ENCODE results near the gene ERCC1.
A peak's percentile ranks its signal among the peaks of the same experiment; 100 is the strongest.

The ERCC1 gene

DNA sequence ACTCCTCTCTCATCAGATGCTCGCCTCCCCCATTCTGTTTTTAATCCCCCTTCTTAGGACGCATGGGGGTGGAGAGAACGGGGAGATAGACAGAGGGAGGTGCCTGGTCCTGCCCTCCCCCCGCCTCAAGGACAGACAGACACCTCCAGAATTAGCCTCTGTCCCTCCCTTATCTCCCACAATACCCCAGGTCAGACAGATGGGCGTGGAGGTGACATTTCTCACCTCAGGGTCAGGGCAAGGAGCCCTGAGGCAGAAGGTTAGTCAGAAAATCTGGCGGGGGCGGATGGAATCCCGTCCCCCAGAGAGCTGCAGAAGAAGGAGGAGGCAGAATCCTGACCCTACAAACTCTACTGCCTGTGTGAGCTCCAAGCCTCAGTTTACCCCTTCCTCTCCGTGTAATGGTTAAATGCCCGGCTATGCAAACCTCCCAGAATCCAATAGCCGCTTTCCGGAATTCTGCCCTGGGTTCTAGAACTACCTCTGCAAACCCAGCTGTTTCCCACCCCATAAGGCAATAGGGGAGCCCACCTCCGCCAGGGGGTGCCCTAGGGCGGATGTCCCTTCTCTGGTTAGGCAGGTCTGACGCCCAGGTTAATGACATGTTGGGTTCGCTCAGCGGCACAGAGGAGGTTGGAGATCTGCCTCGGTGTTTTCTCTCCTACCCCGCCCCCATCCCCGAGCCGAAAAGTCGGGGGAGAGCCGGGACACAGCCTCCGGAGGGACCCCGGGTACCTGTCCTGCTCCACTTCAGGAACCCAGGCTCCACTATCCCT lies 19.7 kb downstream of the ERCC1 start:
- peak; percentile 56 for DNase-seq

DNA sequence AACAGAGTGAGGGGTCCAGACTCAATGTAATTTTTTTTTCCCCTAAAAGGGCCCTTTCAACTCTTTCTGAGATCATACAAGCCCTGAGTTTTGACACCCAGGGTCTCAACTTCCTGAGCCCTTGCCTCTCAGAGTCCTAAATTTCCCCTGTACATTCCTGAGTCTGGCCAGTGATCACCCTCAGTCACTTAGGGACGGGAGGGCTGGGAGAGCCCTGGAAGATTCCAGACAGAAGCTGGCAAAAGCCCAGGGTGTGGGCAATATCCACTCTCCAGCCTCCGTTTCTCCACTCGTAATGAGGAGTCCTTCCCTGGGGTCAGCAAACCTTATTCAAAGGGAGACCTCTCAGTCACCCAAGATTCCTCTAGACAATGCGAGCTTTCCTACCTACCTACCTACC lies 20.4 kb downstream of the ERCC1 start:
- no peak for DNase-seq

GRCh38 chr19:45402298-45403061 lies 21.2 kb downstream of the ERCC1 start:
- DNase-seq, result no peak

GRCh38 chr19:45401815-45402214 lies 21.9 kb downstream of the ERCC1 start:
- no peak for DNase-seq

- no peak for DNase-seq
Observed at GRCh38 chr19:45400192-45400591, 23.5 kb downstream of the ERCC1 start.

GRCh38 chr19:45395821-45396617 lies 27.7 kb downstream of the ERCC1 start:
- no peak for DNase-seq

GRCh38 chr19:45391871-45392665 lies 31.6 kb downstream of the ERCC1 start:
- no peak for DNase-seq

- DNase-seq, result no peak
Observed at GRCh38 chr19:45391346-45391745, 32.4 kb downstream of the ERCC1 start.

GRCh38 chr19:45385392-45386221 lies 38.1 kb downstream of the ERCC1 start:
- no peak for DNase-seq

GRCh38 chr19:45382426-45382825 lies 41.3 kb downstream of the ERCC1 start:
- no peak for DNase-seq

- DNase-seq, result no peak
Observed at GRCh38 chr19:45380107-45380506, 43.6 kb downstream of the ERCC1 start.

DNA sequence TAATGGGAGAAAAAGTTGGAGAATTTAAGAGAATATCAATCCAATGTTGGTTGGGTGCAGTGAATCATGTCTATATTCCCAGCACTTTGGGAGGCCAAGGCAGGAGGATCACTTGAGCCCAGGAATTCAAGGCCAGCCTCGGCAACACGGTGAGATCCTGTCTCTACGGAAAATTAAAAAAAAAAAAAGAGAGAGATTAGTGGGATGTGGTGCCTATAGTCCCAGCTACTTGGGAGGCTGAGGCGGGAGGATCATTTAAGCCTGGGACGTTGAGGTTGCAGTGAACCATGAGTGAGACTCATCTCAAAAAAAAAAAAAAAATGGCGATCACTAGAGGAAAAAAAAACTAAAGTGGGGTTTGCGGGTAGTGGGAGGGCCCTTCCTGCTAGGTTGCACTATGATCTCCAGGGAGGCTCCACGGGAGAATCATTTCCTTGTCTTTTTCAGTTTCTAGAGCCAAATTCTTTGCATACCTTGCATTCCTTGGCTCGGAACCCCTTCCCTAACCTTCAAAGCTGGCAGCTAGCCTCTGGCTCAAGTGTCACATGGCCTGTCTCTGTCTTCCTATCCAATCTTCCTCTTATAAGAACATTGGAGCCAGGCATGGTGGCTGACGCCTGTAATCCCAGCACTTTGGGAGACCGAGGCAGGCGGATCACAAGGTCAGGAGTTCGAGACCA lies 47.5 kb downstream of the ERCC1 start:
- no peak for DNase-seq

- peak; percentile 99 for DNase-seq
Observed at GRCh38 chr19:45370410-45371204, 53.1 kb downstream of the ERCC1 start, which contains the start of gene ERCC2. TSS of gene ERCC2 (minus strand) at chr19:45370573. CDS start at chr19:45370540, 33 bp downstream.

GRCh38 chr19:45368737-45369340 lies 54.9 kb downstream of the ERCC1 start:
- no peak for DNase-seq

GRCh38 chr19:45368127-45368526 lies 55.6 kb downstream of the ERCC1 start:
- no peak for DNase-seq

DNA sequence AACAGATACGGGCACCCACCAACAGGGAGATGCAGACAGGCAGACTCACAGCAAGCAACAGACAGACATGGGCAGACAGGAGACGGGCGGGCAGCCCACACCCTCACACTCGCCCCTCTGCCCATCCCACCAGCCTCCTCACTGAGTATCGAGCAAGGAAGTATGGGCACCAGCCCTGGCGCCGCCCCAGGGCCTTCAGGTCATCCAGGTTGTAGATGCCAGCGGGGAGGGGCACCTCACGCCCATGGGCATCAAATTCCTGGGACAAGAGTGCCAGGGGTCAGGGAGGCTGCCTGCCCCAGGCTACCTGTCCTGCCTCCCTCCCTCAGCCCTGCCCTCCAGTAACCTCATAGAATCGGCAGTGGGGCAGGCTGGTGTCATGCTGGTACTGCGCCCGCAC lies 59.0 kb downstream of the ERCC1 start:
- no peak for DNase-seq

DNA sequence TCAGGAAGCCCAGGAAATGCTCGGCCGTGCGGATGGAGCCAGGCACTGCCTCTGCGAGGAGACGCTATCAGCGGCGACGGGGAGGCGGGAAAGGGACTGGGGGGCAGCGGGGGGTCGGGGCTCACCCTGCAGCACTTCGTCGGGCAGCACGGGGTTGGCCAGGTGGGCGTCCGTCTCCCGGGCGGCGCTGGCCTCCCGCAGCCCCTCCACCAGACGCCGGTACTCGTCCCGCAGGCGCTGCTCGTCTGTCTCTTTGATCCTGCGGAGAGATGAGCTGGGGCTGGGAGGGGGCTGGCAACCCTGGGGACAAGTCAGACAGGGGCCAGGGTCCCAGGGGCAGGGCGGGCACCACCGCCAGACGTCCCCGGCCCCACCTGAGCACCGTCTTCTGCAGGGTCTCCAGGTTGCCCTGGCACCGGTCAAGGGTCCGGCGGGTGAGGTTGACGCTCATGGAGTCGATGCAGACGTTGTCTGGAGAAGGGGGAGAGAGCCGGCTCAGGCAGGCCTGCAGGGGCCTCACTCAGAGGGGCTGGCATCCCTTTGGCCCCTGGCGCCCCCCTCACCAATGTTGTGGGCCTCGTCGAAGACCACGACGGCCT lies 59.8 kb downstream of the ERCC1 start:
- DNase-seq, result no peak

- DNase-seq, result no peak
Observed at GRCh38 chr19:45362291-45362690, 61.4 kb downstream of the ERCC1 start.

- DNase-seq, result no peak
Observed at GRCh38 chr19:45361608-45362007, 62.1 kb downstream of the ERCC1 start.
